ENCODE results near the gene DACH2.

The DACH2 gene

GRCh38 chrX:86192827-86193226, 44.6 kb downstream of the DACH2 start:
- no peak overlapping the region for H3K4me3 ChIP-seq (ENCODE audit: low read length)
- DNase-seq (ENCODE audit: low read depth): no peak
- no peak for TF ChIP-seq CTCF (conservative IDR thresholded peaks at IDR 0.05; ENCODE audit: low read depth, low read length)

- H3K4me3 ChIP-seq (ENCODE audit: low read length): no peak overlapping the region
- no peak for DNase-seq (ENCODE audit: low read depth)
- no peak for TF ChIP-seq CTCF (conservative IDR thresholded peaks at IDR 0.05; ENCODE audit: low read depth, low read length)
Measured at GRCh38 chrX:86194758-86195157, 46.5 kb downstream of the DACH2 start.

- DNase-seq (ENCODE audit: low read depth): no peak
- TF ChIP-seq CTCF (conservative IDR thresholded peaks at IDR 0.05; ENCODE audit: low read depth, low read length): no peak
- H3K4me3 ChIP-seq (ENCODE audit: low read length): no peak overlapping the region
Measured at GRCh38 chrX:86195343-86195742, 47.1 kb downstream of the DACH2 start.

GRCh38 chrX:86197815-86198214, 49.6 kb downstream of the DACH2 start:
- no peak for DNase-seq (ENCODE audit: low read depth)
- no peak for TF ChIP-seq CTCF (conservative IDR thresholded peaks at IDR 0.05; ENCODE audit: low read depth, low read length)
- H3K4me3 ChIP-seq (ENCODE audit: low read length): no peak overlapping the region

- DNase-seq (ENCODE audit: low read depth): no peak
Measured at GRCh38 chrX:86210772-86211171, 62.5 kb downstream of the DACH2 start.

GRCh38 chrX:86215260-86215659, 67.0 kb downstream of the DACH2 start:
- H3K4me3 ChIP-seq (ENCODE audit: low read length): no peak overlapping the region
- no peak for TF ChIP-seq CTCF (conservative IDR thresholded peaks at IDR 0.05; ENCODE audit: low read depth, low read length)
- DNase-seq (ENCODE audit: low read depth): no peak

More at GRCh38 chrX:86210772-86211171, 62.5 kb downstream of the DACH2 start:
- H3K4me3 ChIP-seq (ENCODE audit: low read length): no peak overlapping the region
- no peak for TF ChIP-seq CTCF (conservative IDR thresholded peaks at IDR 0.05; ENCODE audit: low read depth, low read length)

GRCh38 chrX:86237482-86237881, 89.2 kb downstream of the DACH2 start:
- no peak for TF ChIP-seq CTCF (conservative IDR thresholded peaks at IDR 0.05; ENCODE audit: low read depth, low read length)
- H3K4me3 ChIP-seq (ENCODE audit: low read length): no peak overlapping the region
- DNase-seq (ENCODE audit: low read depth): no peak

All from retinal pigment epithelial cell (primary cell).